ENCODE results near the gene NKAIN4.

The NKAIN4 gene

DNA sequence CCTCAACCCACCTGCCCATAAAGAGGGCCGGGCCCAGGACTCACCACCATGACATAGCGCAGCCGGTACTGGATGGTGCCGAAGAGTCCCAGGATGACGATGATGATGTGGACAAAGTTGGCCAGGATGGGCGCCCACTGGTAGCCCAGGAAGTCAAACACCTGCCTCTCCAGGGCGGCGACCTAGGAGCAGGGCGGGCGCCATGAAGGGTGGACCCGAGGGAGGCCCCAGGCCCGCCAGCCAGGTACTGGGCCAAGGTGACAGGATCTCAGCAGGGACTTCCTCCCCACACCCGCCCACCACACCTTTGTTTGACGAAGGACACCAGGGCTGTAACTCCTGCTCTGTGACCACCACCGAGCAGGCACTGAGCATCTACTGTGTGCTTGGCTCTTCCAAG lies 4.4 kb downstream of the NKAIN4 start:
- TF ChIP-seq, protein P1, sequence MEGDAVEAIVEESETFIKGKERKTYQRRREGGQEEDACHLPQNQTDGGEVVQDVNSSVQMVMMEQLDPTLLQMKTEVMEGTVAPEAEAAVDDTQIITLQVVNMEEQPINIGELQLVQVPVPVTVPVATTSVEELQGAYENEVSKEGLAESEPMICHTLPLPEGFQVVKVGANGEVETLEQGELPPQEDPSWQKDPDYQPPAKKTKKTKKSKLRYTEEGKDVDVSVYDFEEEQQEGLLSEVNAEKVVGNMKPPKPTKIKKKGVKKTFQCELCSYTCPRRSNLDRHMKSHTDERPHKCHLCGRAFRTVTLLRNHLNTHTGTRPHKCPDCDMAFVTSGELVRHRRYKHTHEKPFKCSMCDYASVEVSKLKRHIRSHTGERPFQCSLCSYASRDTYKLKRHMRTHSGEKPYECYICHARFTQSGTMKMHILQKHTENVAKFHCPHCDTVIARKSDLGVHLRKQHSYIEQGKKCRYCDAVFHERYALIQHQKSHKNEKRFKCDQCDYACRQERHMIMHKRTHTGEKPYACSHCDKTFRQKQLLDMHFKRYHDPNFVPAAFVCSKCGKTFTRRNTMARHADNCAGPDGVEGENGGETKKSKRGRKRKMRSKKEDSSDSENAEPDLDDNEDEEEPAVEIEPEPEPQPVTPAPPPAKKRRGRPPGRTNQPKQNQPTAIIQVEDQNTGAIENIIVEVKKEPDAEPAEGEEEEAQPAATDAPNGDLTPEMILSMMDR (IDR thresholded peaks at IDR 0.05) = no peak
- TF ChIP-seq ZFX (IDR thresholded peaks at IDR 0.05; ENCODE audit: borderline replicate concordance) = no peak
- no peak overlapping the region for H3K27ac ChIP-seq

DNA sequence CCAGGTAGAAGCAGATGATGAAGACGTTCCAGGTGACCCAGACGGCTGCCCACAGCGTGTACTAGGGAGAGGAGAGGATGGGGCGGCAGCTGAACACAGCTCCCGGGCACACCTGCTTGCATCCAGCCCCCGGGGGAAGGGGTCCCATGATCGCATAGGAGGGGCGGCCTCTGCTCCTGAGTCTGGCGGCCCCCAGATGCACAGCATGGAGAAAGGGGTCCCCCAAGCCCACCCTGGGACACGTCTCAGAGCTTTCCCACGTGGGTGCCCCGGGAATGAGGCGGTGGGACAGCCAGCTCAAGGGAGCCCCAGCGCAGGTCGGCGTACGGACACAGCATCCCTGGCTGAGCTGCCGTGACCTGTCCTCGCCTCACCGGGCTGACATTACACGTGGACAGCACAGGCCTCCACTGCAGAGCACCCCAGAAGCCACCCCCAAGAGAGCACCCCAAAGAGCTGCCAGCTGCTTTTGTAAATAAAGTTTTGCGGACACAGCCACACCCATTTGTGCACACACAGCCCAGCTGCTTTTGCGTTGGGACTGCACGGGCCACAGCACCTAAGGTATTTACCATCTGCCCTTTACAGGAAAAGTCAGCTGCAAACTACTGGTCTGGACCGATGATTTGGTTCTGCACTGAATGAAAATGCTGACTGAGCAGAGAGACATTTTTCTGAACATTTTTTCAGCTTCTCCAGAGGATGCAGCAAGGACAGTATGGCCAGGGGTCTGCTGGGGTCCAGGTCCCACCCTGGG lies 5.2 kb downstream of the NKAIN4 start:
- no peak for TF ChIP-seq ZFX (IDR thresholded peaks at IDR 0.05; ENCODE audit: borderline replicate concordance)
- TF ChIP-seq, protein P1 (IDR thresholded peaks at IDR 0.05) = no peak
- no peak overlapping the region for H3K27ac ChIP-seq

DNA sequence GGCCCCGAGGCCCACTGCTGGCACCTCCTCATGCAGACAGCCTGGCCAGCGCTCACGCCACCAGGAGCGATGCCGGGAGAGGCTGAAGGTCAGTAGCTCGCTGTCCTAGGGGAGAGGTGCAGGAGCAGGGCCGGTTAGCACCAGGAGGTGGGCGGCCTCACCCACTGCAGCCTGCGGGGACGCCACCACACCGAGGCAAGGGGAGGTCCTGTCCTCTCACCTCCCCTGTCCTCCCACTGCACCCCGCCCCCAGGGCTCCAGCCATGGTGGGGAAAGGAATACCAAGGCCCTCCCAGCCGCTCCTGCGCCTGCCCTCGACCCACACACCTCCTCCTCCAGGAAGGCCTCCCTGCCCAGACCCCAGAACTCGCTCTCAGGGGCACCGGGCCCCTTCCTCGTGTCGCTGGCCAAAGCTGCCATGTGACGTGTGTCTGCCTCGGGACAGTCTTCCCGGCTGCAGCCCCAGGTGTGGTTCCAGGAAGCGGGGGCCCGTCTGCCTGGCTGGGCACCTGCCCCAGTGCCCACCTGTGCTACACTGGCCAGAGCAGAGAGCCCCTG lies 6.5 kb downstream of the NKAIN4 start:
- H3K27ac ChIP-seq = no peak overlapping the region

DNA sequence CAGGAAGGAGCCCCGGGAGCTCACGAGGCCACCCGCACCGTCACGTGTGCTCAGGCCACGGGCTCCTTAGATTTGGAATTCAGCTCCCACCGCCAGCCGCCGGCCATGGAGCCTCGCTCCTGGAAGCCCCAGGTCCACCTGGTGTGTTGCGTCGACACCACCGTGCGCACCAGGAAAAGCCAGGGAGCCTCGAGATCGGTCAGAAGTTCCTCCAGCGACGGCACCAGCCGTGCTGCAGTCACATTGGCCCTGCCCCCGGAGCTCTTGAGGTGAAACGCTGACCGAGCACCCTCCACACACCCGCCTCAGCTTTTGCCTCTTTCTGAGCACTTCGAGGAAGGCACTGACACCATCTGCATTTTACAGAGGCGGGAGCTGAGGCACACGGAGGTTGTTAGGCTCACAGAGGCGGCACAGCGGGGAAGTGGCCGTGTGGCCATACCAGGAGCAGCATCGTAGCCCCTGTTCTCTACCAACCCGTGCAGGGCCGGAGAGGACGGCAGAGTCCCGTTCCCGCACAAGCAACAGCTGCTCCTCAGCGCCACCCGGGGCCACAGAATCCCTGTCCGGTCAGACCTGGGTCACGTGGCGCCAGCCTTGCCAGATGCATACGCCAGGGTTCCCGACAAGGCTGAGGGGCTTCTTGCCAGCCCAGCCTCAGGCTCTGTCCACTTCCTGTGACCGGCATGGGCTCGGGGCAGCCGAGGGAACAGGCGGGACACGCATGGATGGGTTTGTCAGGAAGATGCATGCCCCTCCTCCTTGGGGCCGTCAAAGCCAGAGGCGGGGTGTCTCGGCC lies 7.6 kb downstream of the NKAIN4 start:
- H3K27ac ChIP-seq = no peak overlapping the region
- TF ChIP-seq, protein P1 (IDR thresholded peaks at IDR 0.05) = peak; percentile 38
- no peak for TF ChIP-seq ZFX (IDR thresholded peaks at IDR 0.05; ENCODE audit: borderline replicate concordance)

More for the DNA sequence above, 6.5 kb downstream of the NKAIN4 start:
- TF ChIP-seq, protein P1 (IDR thresholded peaks at IDR 0.05) = no peak
- TF ChIP-seq ZFX (IDR thresholded peaks at IDR 0.05; ENCODE audit: borderline replicate concordance) = no peak

DNA sequence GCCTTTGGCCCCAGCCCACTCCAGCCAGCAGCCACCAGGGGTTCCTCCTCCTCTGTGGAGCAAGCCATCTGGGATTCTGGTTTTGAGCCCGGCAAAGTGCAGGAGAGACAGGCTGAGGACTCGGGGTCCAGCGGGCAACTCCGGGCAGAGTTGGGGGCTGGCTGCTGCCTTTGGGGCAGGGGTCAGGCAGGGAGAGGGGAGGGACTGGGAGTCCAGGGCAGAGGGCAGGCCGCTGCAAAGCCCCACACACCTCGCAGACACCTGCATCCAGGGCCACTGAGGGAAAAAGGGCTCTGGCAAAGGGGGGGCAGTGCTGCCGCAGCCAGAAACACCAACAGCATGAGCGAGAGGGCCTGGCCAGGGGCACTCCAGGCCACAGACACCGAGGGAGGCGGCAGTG lies 9.8 kb downstream of the NKAIN4 start:
- TF ChIP-seq, protein P1 (IDR thresholded peaks at IDR 0.05) = no peak
- TF ChIP-seq ZFX (IDR thresholded peaks at IDR 0.05; ENCODE audit: borderline replicate concordance) = no peak
- no peak overlapping the region for H3K27ac ChIP-seq

DNA sequence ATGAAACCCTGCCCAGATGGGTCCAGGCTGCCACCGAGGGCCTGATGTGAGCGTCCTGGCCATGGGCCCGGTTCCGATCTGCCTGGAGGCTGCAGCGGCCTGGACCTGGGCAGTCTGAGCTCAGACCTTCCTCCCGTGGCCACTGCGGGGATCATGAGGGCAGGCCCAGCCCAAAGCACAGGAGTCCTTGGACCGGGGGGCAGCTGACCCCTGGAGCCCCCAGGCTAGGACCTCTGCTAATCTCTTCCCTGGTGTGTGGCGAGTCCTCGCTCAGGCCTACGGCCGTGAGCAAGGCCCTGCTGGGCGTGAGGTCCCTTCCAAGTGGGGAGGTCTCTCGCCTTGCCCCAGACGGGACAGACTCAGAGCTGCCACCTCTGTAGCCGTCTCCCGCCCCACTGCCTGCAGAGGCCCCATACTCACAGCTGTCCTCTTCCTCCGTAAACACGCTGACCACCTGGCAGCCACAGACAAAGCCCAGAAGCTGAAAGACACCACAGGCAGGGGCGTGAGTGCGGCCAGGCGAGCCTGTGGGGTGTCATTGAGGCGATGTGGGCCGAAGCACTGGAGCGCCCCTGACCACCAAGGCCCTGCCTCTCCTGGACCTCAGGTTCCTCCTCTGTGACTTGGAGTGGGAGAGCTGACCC lies 10.5 kb downstream of the NKAIN4 start:
- TF ChIP-seq ZFX (IDR thresholded peaks at IDR 0.05; ENCODE audit: borderline replicate concordance) = no peak
- TF ChIP-seq, protein P1 (IDR thresholded peaks at IDR 0.05) = no peak
- no peak overlapping the region for H3K27ac ChIP-seq

Data from 22Rv1 (cell line).